MM.1S (cell line): Measurements from ENCODE around the gene ADH1C.

Experiments
- DNase-seq: peaks from one replicate; pipeline ENCODE4 v3.0.0-alpha.2; 2015
- H2AFZ ChIP-seq: fragments of 300-600 bp; sonication (generic); 2 replicates; pipeline ENCODE4 v1.6.0; 2016; ENCODE audit warnings: antibody characterized with exemption, low read length
- H3F3A ChIP-seq: fragments of 300-600 bp; sonication (generic); 2 replicates; pipeline ENCODE4 v1.6.1; 2016; ENCODE audit warnings: mild to moderate bottlenecking, antibody characterized with exemption, low read length, moderate library complexity, mixed read lengths; ENCODE audit not compliant: insufficient read depth
- H3K27ac ChIP-seq: fragments of 300-600 bp; sonication (generic); 2 replicates; pipeline ENCODE4 v1.5.1; 2016; ENCODE audit warnings: mild to moderate bottlenecking, low read length
- H3K27me3 ChIP-seq: fragments of 300-600 bp; sonication (generic); replicated peaks from 2 replicates; pipeline ENCODE4 v1.6.0; 2016; ENCODE audit warnings: low read length; ENCODE audit not compliant: insufficient read depth
- H3K36me3 ChIP-seq: fragments of 300-600 bp; sonication (generic); replicated peaks from 2 replicates; pipeline ENCODE4 v1.6.1; 2016; ENCODE audit warnings: mild to moderate bottlenecking, low read length, mixed read lengths; ENCODE audit not compliant: insufficient read depth
- H3K4me1 ChIP-seq: fragments of 300-600 bp; sonication (generic); 2 replicates; pipeline ENCODE4 v1.6.1; 2016; ENCODE audit warnings: low read length, mixed read lengths
- H3K4me2 ChIP-seq: fragments of 300-600 bp; sonication (generic); 2 replicates; pipeline ENCODE4 v1.6.0; 2016; ENCODE audit warnings: low read depth, low read length
- H3K4me3 ChIP-seq: fragments of 300-600 bp; sonication (generic); 2 replicates; pipeline ENCODE4 v1.5.1; 2016; ENCODE audit warnings: low read length, mixed read lengths
- H3K79me2 ChIP-seq: fragments of 300-600 bp; sonication (generic); 2 replicates; pipeline ENCODE4 v1.6.1; 2016; ENCODE audit warnings: mixed run types, low read length, mixed read lengths
- H3K9ac ChIP-seq: fragments of 300-600 bp; sonication (generic); 2 replicates; pipeline ENCODE4 v1.6.1; 2016; ENCODE audit warnings: low read length, mixed read lengths
- H3K9me2 ChIP-seq: fragments of 300-600 bp; sonication (generic); replicated peaks from 2 replicates; pipeline ENCODE4 v1.6.1; 2016; ENCODE audit warnings: mild to moderate bottlenecking, low read length, mixed read lengths; ENCODE audit not compliant: insufficient read depth
- H3K9me3 ChIP-seq: fragments of 300-600 bp; sonication (generic); replicated peaks from 2 replicates; pipeline ENCODE4 v1.6.1; 2016; ENCODE audit warnings: mild to moderate bottlenecking, low read length, mixed read lengths; ENCODE audit not compliant: insufficient read depth
- H4K20me1 ChIP-seq: fragments of 300-600 bp; sonication (generic); 2 replicates; pipeline ENCODE4 v1.6.1; 2016; ENCODE audit warnings: mild to moderate bottlenecking, low read length, moderate library complexity, mixed read lengths; ENCODE audit not compliant: insufficient read depth
- EZH2 ChIP-seq: fragments of 300-600 bp; sonication (generic); optimal IDR thresholded peaks from 2 replicates; pipeline ENCODE3; 2017; ENCODE audit warnings: low read depth, mild to moderate bottlenecking, antibody characterized with exemption, low read length, mixed read lengths
- EZH2phosphoT487 ChIP-seq: fragments of 300-600 bp; sonication (generic); IDR thresholded peaks from 2 replicates; pipeline ENCODE4 v1.6.1; 2018; ENCODE audit warnings: antibody characterized with exemption, low read length
- TF ChIP-seq, protein P1 (sequence below): fragments of 300-600 bp; sonication (generic); IDR thresholded peaks from 2 replicates; pipeline ENCODE4 v1.5.1; 2016; ENCODE audit warnings: antibody characterized with exemption, low read length, mixed read lengths

The ADH1C gene

DNA sequence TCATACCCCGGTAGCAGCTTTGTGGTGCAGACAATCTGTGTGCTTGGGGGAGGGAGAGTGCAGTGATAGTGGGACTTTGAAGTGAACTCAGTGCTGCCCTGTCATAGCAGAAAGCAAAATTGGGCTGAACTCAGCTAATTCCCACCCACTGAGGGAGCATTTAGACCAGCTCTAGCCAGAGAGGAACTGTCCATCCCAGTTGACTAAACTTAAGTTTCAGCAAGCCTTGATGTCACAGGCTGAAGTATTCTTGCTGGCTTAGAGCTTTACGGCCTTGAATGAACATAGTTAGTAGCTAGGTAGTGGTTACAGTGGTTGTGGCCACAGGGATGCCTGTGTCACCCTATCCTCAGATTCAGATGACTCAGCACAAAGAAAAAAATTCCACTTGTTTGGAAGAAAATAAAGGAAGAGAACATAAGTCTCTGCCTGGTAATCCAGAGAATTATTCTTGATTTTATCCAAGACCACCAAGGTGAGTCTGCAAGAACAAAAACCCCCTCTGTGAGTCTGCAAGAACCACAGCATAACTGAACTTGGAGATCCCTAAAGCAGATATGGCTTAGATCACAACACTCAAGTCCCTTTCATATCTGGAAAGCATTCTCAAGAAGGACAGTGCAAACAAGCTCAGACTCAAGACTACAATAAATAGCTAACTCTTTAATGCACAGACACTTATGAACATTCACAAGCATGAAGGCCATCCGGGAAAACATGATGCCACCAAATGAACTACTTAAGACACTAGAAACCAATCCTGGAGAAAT lies 43.2 kb upstream of the ADH1C start:
- no peak for DNase-seq
- Histone ChIP-seq H4K20me1 (no peaks in the 10 kb centered on the region), H3K4me1 (no peaks in the 10 kb centered on the region), H3K4me2 (no peak overlapping the region), H3K9me2 (no peaks in the 10 kb centered on the region), H3K36me3 (no peaks in the 10 kb centered on the region), H3K4me3 (no peak overlapping the region), H3F3A (no peaks in the 10 kb centered on the region), H3K79me2 (no peaks in the 10 kb centered on the region), H3K9ac (no peak overlapping the region), H2AFZ (no peak overlapping the region), H3K27ac (no peak overlapping the region), H3K9me3 (no peaks in the 10 kb centered on the region), H3K27me3 (no peaks in the 10 kb centered on the region)
- TF ChIP-seq, protein P1, sequence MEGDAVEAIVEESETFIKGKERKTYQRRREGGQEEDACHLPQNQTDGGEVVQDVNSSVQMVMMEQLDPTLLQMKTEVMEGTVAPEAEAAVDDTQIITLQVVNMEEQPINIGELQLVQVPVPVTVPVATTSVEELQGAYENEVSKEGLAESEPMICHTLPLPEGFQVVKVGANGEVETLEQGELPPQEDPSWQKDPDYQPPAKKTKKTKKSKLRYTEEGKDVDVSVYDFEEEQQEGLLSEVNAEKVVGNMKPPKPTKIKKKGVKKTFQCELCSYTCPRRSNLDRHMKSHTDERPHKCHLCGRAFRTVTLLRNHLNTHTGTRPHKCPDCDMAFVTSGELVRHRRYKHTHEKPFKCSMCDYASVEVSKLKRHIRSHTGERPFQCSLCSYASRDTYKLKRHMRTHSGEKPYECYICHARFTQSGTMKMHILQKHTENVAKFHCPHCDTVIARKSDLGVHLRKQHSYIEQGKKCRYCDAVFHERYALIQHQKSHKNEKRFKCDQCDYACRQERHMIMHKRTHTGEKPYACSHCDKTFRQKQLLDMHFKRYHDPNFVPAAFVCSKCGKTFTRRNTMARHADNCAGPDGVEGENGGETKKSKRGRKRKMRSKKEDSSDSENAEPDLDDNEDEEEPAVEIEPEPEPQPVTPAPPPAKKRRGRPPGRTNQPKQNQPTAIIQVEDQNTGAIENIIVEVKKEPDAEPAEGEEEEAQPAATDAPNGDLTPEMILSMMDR = no peak
- TF ChIP-seq EZH2phosphoT487 (no peak), EZH2 (no peak)

DNA sequence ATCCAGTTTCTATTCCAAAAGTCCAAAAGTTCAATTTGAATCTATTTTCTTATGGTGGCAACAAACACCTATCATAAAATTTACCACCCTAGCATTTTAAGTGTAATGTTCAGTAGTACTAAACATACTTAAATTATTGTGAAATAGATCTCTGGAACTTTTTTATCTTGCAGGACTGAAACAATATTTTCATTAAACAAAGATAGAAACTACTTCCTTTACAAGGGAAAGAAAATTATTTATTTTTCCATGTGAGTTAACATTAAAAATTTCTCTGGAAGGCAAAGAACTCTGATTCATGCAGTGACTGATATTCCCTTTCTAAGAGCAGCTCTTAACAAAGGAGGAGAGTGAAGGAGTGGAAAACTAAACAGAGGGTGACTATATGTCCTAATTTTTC lies 42.4 kb upstream of the ADH1C start:
- Histone ChIP-seq H3F3A (no peaks in the 10 kb centered on the region), H3K4me2 (no peak overlapping the region), H3K9ac (no peak overlapping the region)

DNA sequence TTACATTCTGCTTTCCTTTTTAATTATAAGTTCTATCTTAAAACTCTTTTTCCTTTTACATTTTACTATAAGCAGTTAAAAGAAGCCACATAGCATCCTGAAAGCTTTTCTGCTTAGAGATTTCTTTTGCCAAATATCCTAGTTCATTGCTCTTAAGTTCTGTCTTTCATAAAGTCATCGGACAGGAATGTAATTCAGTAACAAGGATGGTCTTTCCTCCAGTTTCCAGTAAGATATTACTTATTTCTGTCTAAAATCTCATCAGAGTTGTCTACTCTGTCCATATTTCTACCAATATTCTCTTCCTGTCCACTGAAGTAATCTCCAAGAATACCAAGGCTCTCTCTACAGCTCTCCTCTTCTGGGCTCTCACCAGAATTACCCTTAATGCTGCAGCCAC lies 37.5 kb upstream of the ADH1C start:
- Histone ChIP-seq H3F3A (no peaks in the 10 kb centered on the region), H3K9me3 (no peaks in the 10 kb centered on the region), H3K9me2 (no peaks in the 10 kb centered on the region), H3K27me3 (no peaks in the 10 kb centered on the region), H2AFZ (no peak overlapping the region), H3K4me2 (no peak overlapping the region), H3K36me3 (no peaks in the 10 kb centered on the region), H4K20me1 (no peaks in the 10 kb centered on the region), H3K4me3 (no peak overlapping the region), H3K79me2 (no peaks in the 10 kb centered on the region), H3K4me1 (no peaks in the 10 kb centered on the region), H3K9ac (no peak overlapping the region), H3K27ac (no peak overlapping the region)
- no peak for DNase-seq
- TF ChIP-seq, protein P1 = no peak
- TF ChIP-seq EZH2 (no peak), EZH2phosphoT487 (no peak)

More for the DNA sequence above, 42.4 kb upstream of the ADH1C start:
- no peaks in the 10 kb centered on the region for H3K27me3 ChIP-seq
- no peaks in the 10 kb centered on the region for H3K79me2 ChIP-seq
- no peaks in the 10 kb centered on the region for H3K9me3 ChIP-seq
- no peak overlapping the region for H3K27ac ChIP-seq
- no peaks in the 10 kb centered on the region for H3K9me2 ChIP-seq
- H3K36me3 ChIP-seq = no peaks in the 10 kb centered on the region
- TF ChIP-seq, protein P1 = no peak
- TF ChIP-seq EZH2phosphoT487 (no peak), EZH2 (no peak)
- no peak for DNase-seq
- H3K4me1 ChIP-seq = no peaks in the 10 kb centered on the region
- no peak overlapping the region for H2AFZ ChIP-seq
- H3K4me3 ChIP-seq = no peak overlapping the region
- H4K20me1 ChIP-seq = no peaks in the 10 kb centered on the region
